Measurements from ENCODE around the gene RAMP2. TPM values are rescaled to one million over a fixed set of nuclear protein-coding genes. Genes with fewer than 3 reads are reported as not detected.
A peak's percentile ranks its signal among the peaks of the same experiment; 100 is the strongest.
"Not testable (repeated sequence)": the region's sequence is repeated elsewhere in the genome, so short reads cannot be mapped to it uniquely, and the experiment has no call there.

Gene RAMP2
- polyA plus RNA-seq, 3 donors from 2014 or later = not detected

- no peaks in the 10 kb centered on the region for H3K9me3 Mint-ChIP-seq
- H3K4me1 Mint-ChIP-seq = no peaks in the 10 kb centered on the region
- peaks cover 1 to 19% (median 8%) of the 10 kb centered on the region in 3 donors for H3K27me3 Mint-ChIP-seq (ENCODE audit: low read depth in 3 of 3)
- H3K27ac Mint-ChIP-seq = no peak overlapping the region
- H3K4me3 Mint-ChIP-seq = no peak overlapping the region
- DNase-seq = no peak
- H3K36me3 Mint-ChIP-seq = no peaks in the 10 kb centered on the region
Observed at GRCh38 chr17:42750739-42751344, 10.2 kb upstream of the RAMP2 start.

GRCh38 chr17:42751628-42752027 is 9.4 kb upstream of the RAMP2 start:
- no peaks in the 10 kb centered on the region for H3K4me1 Mint-ChIP-seq
- no peaks in the 10 kb centered on the region for H3K9me3 Mint-ChIP-seq
- no peak for DNase-seq
- no peak overlapping the region for H3K27ac Mint-ChIP-seq
- H3K4me3 Mint-ChIP-seq = no peak overlapping the region
- H3K36me3 Mint-ChIP-seq = no peaks in the 10 kb centered on the region
- H3K27me3 Mint-ChIP-seq (ENCODE audit: low read depth in 3 of 3) = peaks cover 4 to 19% (median 9%) of the 10 kb centered on the region in 3 donors

- Mint-ChIP-seq H3K9me3 (no peaks in the 10 kb centered on the region), H3K36me3 (no peaks in the 10 kb centered on the region), H3K27me3 (ENCODE audit: low read depth in 3 of 3) (peaks cover 10 to 24% (median 14%) of the 10 kb centered on the region in 3 donors), H3K27ac (no peak overlapping the region), H3K4me3 (no peak overlapping the region), H3K4me1 (no peaks in the 10 kb centered on the region)
- no peak for DNase-seq
Observed at GRCh38 chr17:42754782-42755181, 6.2 kb upstream of the RAMP2 start.

DNA sequence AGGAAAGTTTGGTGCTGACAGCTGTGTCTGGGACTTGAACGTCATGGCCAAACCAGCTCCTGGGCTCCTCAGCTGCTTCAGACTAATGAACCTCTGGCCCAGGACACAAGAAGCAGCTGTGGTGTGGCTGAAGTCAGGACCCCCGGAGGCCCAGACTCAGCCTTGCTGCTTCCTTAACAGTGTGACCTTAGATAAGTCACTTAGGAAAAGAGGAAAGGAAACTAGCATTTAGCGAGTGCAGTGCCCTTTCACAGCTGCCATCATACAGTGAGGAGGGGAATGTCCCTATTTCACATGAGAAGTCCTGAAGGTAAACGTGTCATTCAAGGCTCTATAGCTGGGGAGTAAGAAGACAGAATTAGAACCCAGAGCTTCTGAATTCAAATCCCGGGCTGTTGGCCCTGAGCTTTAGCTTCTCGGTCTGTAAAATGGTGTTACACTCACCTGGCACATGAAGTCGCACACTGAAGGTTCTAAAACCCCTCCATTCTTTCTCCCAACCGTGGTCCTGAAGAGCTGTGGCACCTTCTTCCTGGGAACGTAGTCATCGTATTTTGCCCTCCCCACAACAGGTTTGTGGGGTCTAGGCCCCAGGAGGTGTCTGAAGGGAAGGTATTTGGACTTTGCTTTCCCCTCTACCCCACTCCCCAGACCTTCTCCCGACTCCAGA is 910 bp upstream of the RAMP2 start:
- peaks cover 7 to 36% (median 21%) of the 10 kb centered on the region in 3 donors for H3K27me3 Mint-ChIP-seq (ENCODE audit: low read depth in 3 of 3)

GRCh38 chr17:42761638-42762037 is 611 bp downstream of the RAMP2 start:
- Mint-ChIP-seq H3K4me1 (peaks cover 4 to 8% of the 10 kb centered on the region in 2 donors), H3K4me3 (peak overlapping the region in 3 of 5 donors; percentile 41 to 62 (median 43)), H3K36me3 (peaks cover 0 to 3% (median 0%) of the 10 kb centered on the region in 3 donors), H3K9me3 (peaks cover 0 to 4% (median 0%) of the 10 kb centered on the region in 6 donors), H3K27ac (no peak overlapping the region), H3K27me3 (ENCODE audit: low read depth in 3 of 3) (peaks cover 5 to 36% (median 21%) of the 10 kb centered on the region in 3 donors)
- no peak for DNase-seq

More for the DNA sequence above, 910 bp upstream of the RAMP2 start:
- no peak overlapping the region for H3K27ac Mint-ChIP-seq
- peaks cover 0 to 4% (median 0%) of the 10 kb centered on the region in 6 donors for H3K9me3 Mint-ChIP-seq
- H3K4me3 Mint-ChIP-seq = peak overlapping the region; percentile 31 to 54 (median 42)
- no peak for DNase-seq
- peaks cover 0 to 3% (median 0%) of the 10 kb centered on the region in 3 donors for H3K36me3 Mint-ChIP-seq
- H3K4me1 Mint-ChIP-seq = peaks cover 4 to 8% of the 10 kb centered on the region in 2 donors

GRCh38 chr17:42766124-42766523 is 5.1 kb downstream of the RAMP2 start:
- no peak for DNase-seq
- Mint-ChIP-seq H3K36me3 (peaks cover 0 to 3% (median 0%) of the 10 kb centered on the region in 3 donors), H3K4me1 (peaks cover 0 to 5% of the 10 kb centered on the region in 2 donors), H3K4me3 (no peak overlapping the region), H3K27ac (no peak overlapping the region), H3K9me3 (peaks cover 0 to 4% (median 0%) of the 10 kb centered on the region in 6 donors), H3K27me3 (ENCODE audit: low read depth in 3 of 3) (peaks cover 5 to 22% (median 10%) of the 10 kb centered on the region in 3 donors)

GRCh38 chr17:42767512-42767911 is 6.5 kb downstream of the RAMP2 start:
- Mint-ChIP-seq H3K27ac (no peak overlapping the region), H3K9me3 (no peaks in the 10 kb centered on the region), H3K4me1 (peaks cover 7% of the 10 kb centered on the region in 2 donors), H3K36me3 (peaks cover 0 to 3% (median 0%) of the 10 kb centered on the region in 3 donors), H3K27me3 (ENCODE audit: low read depth in 3 of 3) (peaks cover 2 to 22% (median 9%) of the 10 kb centered on the region in 3 donors), H3K4me3 (no peak overlapping the region)
- no peak for DNase-seq

DNA sequence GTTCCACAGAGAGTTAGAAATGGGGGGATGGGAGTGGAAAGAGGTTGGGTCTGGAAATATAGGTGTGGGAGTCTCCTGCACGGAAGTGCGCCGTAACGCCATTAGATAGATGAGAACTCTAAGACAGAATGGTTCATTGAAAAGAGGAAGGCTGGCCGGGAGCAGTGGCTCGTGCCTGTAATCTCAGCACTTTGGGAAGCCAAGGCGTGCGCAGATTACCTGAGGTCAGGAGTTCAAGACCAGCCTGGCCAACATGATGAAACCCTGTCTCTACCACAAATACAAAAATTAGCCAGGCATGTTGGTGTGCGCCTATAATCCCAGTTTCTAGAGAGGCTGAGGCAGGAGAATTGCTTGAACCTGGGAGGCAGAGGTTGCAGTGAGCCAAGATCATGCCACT is 7.0 kb downstream of the RAMP2 start:
- DNase-seq, H3K36me3 Mint-ChIP-seq, H3K4me3 Mint-ChIP-seq, H3K27ac Mint-ChIP-seq, H3K9me3 Mint-ChIP-seq: not testable (repeated sequence)
- H3K27me3 Mint-ChIP-seq (ENCODE audit: low read depth in 3 of 3) = peaks cover 2 to 18% (median 9%) of the 10 kb centered on the region in 3 donors
- peaks cover 9 to 12% of the 10 kb centered on the region in 2 donors for H3K4me1 Mint-ChIP-seq

GRCh38 chr17:42769964-42770363 is 8.9 kb downstream of the RAMP2 start:
- DNase-seq, H3K27ac Mint-ChIP-seq, H3K4me3 Mint-ChIP-seq: not testable (repeated sequence)

GRCh38 chr17:42772945-42773289 is 11.9 kb downstream of the RAMP2 start:
- Mint-ChIP-seq H3K36me3 (peaks cover 0 to 18% (median 8%) of the 10 kb centered on the region in 3 donors), H3K9me3 (no peaks in the 10 kb centered on the region), H3K27me3 (ENCODE audit: low read depth in 3 of 3) (peaks cover 0 to 15% (median 4%) of the 10 kb centered on the region in 3 donors), H3K4me1 (peaks cover 24 to 34% of the 10 kb centered on the region in 2 donors), H3K4me3 (peak overlapping the region; percentile 98 to 100 (median 99)), H3K27ac (peak overlapping the region; percentile 98 to 99 (median 99))
- DNase-seq = no peak

More at GRCh38 chr17:42769964-42770363, 8.9 kb downstream of the RAMP2 start:
- H3K36me3 Mint-ChIP-seq, H3K9me3 Mint-ChIP-seq: not testable (repeated sequence)
- Mint-ChIP-seq H3K4me1 (peaks cover 24 to 31% of the 10 kb centered on the region in 2 donors), H3K27me3 (ENCODE audit: low read depth in 3 of 3) (peaks cover 2 to 20% (median 7%) of the 10 kb centered on the region in 3 donors)

DNA sequence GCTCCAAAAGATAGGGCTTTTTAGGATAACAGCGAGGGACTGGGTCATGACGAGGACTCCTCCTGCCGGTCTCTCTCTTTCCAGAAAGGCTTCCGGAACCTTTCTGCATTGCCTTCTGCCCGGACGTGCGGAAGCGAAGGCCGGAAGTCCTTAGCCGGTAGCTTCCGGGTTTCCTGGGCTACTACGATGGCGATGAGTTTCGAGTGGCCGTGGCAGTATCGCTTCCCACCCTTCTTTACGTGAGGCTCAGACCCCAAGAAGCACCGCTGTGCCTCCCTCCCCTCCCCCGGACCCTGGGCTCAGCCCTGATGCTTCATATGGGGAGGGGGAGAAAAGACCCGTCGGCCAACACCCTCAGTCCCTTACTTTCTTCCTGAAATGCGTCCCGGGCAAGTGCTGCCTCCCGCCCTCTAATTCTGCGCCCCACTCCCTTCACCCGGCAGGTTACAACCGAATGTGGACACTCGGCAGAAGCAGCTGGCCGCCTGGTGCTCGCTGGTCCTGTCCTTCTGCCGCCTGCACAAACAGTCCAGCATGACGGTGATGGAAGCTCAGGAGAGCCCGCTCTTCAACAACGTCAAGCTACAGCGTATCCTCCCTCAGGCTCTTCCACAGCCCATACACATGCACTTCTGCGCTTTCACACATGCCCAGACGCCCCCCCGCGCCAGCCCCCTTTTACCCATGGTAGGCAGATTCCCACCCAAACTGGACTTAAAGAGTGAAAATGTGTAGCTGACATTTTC is 12.4 kb downstream of the RAMP2 start, which contains the start of gene VPS25:
TSS of gene VPS25 (plus strand) at position 160 of the 746 bp plus-strand sequence. CDS start at position 187, 27 bp downstream.
- peak; percentile 71 to 82 (median 79) for DNase-seq
- peak within 1 kb of the TSS; percentile 98 to 100 (median 99) for H3K4me3 Mint-ChIP-seq
- no peaks in the 10 kb centered on the region for H3K9me3 Mint-ChIP-seq
- peaks cover 2 to 23% (median 8%) of the 10 kb centered on the region in 3 donors for H3K36me3 Mint-ChIP-seq
- H3K27me3 Mint-ChIP-seq (ENCODE audit: low read depth in 3 of 3) = peaks cover 0 to 14% (median 4%) of the 10 kb centered on the region in 3 donors
- H3K4me1 Mint-ChIP-seq = peaks cover 24 to 34% of the 10 kb centered on the region in 2 donors
- peak within 1 kb of the TSS; percentile 98 to 99 (median 99) for H3K27ac Mint-ChIP-seq

- DNase-seq = no peak
- peak overlapping the region; percentile 98 to 100 (median 99) for H3K4me3 Mint-ChIP-seq
- H3K4me1 Mint-ChIP-seq = peaks cover 24 to 34% of the 10 kb centered on the region in 2 donors
- peaks cover 3 to 30% (median 10%) of the 10 kb centered on the region in 3 donors for H3K36me3 Mint-ChIP-seq
- peaks cover 0 to 10% (median 4%) of the 10 kb centered on the region in 3 donors for H3K27me3 Mint-ChIP-seq (ENCODE audit: low read depth in 3 of 3)
- H3K9me3 Mint-ChIP-seq = no peaks in the 10 kb centered on the region
- H3K27ac Mint-ChIP-seq = peak overlapping the region; percentile 98 to 99 (median 99)
Observed at GRCh38 chr17:42774066-42774745, 13.2 kb downstream of the RAMP2 start.

DNA sequence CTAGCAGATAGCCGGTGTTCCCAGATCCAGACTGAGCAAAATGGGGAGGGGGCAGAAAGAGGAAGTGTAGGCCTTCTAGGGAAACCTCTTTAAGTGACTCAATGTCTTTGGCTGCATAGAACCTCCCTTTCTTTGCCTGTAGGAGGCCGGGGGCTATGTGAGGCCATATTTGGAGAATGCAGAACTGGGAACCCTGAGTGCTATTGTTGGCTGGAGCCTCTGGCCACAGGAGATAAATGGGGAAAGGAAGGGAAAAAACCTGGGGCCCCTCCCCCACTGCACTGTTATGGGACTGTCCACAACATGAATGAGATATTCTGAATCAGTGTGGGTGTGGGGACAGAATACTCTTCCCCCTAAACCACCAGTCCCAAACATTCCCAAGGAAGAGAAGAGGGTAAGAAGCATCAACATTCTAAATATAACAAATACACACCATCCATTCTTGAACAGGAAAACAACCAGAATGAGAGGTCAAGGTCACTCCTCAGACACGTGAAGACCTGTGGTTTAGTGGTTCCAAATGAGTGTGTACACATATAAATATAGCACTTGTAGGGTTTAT is 14.6 kb downstream of the RAMP2 start:
- Mint-ChIP-seq H3K36me3 (peaks cover 9 to 36% (median 16%) of the 10 kb centered on the region in 3 donors), H3K27ac (peak overlapping the region in 1 of 6 donors; percentile 71), H3K27me3 (ENCODE audit: low read depth in 3 of 3) (peaks cover 0 to 10% (median 4%) of the 10 kb centered on the region in 3 donors), H3K4me1 (peaks cover 31 to 34% of the 10 kb centered on the region in 2 donors), H3K4me3 (peak overlapping the region in 3 of 5 donors; percentile 99 to 100 (median 99)), H3K9me3 (no peaks in the 10 kb centered on the region)
- DNase-seq = no peak

Measured in immature natural killer cell (primary cell).